Keratinocyte (primary cell): ENCODE results near the gene CD177.
"Not testable (repeated sequence)": the region's sequence is repeated elsewhere in the genome, so short reads cannot be mapped to it uniquely, and the experiment has no call there.

Experiments
- EZH2 ChIP-seq: IDR thresholded peaks from one replicate; pipeline ENCODE4 v1.6.1; 2012; ENCODE audit warnings: inconsistent platforms, mild to moderate bottlenecking, low read length, moderate library complexity
- TF ChIP-seq, protein P1 (sequence below), 3 experiments: IDR thresholded peaks in 1 of 3; conservative IDR thresholded peaks in 1 of 3; optimal IDR thresholded peaks in 1 of 3; 2 replicates in 2 of 3; 3 replicates in 1 of 3; pipeline versions ENCODE3 to v1.5.1; 2011; ENCODE audit warnings: low read length in 3 of 3, mild to moderate bottlenecking in 3 of 3, moderate library complexity in 2 of 3, control low read depth in 1 of 3, inconsistent platforms in 1 of 3; ENCODE audit not compliant: insufficient read depth in 2 of 3; ENCODE audit errors: extremely low read depth in 1 of 3

- TF ChIP-seq, protein P1, sequence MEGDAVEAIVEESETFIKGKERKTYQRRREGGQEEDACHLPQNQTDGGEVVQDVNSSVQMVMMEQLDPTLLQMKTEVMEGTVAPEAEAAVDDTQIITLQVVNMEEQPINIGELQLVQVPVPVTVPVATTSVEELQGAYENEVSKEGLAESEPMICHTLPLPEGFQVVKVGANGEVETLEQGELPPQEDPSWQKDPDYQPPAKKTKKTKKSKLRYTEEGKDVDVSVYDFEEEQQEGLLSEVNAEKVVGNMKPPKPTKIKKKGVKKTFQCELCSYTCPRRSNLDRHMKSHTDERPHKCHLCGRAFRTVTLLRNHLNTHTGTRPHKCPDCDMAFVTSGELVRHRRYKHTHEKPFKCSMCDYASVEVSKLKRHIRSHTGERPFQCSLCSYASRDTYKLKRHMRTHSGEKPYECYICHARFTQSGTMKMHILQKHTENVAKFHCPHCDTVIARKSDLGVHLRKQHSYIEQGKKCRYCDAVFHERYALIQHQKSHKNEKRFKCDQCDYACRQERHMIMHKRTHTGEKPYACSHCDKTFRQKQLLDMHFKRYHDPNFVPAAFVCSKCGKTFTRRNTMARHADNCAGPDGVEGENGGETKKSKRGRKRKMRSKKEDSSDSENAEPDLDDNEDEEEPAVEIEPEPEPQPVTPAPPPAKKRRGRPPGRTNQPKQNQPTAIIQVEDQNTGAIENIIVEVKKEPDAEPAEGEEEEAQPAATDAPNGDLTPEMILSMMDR (optimal IDR thresholded peaks at IDR 0.05 in 1 of 3, IDR thresholded peaks at IDR 0.05 in 1 of 3, conservative IDR thresholded peaks at IDR 0.05 in 1 of 3; ENCODE audit: extremely low read depth in 1 of 3, insufficient read depth in 2 of 3, low read length in 3 of 3) = not testable (repeated sequence)
- TF ChIP-seq EZH2 = not testable (repeated sequence)
Measured at GRCh38 chr19:43390903-43391551, 37.5 kb downstream of the CD177 start.
